GM19463 (cell line): Measurements from ENCODE around the gene BOD1L2.

Source experiments
- ATAC-seq: cut with Tn5 transposase; IDR thresholded peaks from one replicate; pipeline ENCODE4 v1.9.1; 2021; ENCODE audit warnings: mild to moderate bottlenecking, moderate library complexity; ENCODE audit not compliant: unreplicated experiment

Gene BOD1L2

DNA sequence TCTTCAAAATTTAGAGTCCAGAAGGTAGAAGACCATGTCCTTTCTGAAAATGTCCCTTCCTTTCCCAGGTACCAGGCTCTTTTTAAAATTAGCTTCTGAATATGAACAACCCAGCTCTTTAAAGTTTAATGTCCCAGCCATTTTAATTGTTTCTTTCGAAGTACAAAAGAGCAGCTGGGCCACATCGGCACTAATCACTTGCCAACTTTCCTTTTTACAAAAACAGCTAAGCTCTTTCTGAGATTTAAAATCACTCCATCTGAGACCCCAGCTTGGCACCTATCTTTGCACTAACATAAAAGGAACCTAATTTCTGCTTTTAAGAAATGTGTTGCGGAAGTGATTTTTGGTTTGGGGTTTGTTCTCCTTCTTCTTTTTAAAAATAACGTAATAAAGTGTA is 2.6 kb downstream of the BOD1L2 start:
- no peak for ATAC-seq

DNA sequence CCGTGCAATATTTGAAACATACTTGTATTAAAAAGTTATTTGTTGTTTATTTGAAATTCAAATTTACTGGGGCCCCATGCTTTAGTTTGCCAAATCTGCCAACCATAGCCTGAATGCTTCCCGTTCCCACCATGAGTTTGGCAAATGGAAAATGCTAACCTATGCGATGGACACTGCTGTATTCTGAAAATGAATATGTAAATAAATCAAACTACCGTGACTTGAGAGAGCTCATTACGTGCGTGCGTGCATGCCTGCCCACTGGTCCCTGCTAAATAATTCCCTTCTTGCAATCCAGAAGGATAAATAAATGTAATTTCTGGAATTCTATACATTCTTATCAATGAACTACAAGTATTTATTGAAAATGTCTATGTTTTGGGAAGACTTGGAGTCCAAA is 3.2 kb downstream of the BOD1L2 start:
- no peak for ATAC-seq

DNA sequence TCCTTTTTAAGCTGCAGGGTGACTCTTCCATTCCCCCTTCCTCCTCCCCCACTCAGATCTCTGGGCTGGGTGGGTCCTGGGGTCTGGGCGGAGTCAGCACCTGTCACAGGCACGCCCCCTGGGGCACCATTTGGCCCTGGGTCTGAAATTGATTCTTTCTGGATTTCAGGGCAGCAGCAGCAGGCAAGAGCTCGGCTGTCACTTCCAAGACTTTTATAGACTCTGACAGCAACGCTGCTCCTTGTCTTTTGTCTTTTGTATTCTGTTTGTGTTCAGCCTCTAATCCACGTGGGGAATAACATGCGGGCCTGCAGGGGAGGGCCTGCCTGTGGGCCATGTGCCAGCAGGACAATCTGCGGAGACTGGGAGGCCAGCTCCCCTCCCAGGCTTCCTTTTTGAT is 3.9 kb downstream of the BOD1L2 start:
- ATAC-seq, result no peak

DNA sequence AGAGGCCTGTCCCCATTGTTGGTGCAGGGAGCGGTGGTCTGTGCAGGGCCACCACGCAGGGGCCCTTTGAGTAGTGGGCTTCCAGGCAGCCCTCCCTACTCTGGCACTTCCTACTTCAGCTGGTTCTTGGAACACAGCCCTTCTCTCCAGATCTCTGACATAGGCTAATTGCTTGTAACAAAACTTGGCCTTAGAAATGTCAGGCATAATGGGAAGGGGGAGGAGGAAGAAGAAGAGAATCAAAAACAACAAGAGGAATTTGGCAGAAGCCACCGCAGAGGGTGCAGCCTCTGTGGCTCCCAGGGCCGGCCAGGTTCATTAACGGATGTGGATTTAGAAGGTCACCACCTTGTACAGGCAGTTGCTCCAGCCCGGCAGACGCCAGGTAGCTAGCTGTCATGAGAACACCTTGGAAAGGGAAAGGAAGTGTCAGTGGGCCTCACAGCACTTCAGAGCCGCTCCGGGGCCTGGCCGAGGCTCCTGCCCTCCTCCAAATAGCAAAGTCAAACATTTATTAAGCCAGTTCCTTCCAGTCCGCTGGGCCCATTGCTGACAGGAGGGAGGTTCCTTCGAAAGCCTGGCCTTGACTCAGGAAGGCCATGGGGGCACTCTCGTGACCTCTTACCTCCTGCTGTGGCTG is 7.4 kb downstream of the BOD1L2 start:
- ATAC-seq, result no peak

DNA sequence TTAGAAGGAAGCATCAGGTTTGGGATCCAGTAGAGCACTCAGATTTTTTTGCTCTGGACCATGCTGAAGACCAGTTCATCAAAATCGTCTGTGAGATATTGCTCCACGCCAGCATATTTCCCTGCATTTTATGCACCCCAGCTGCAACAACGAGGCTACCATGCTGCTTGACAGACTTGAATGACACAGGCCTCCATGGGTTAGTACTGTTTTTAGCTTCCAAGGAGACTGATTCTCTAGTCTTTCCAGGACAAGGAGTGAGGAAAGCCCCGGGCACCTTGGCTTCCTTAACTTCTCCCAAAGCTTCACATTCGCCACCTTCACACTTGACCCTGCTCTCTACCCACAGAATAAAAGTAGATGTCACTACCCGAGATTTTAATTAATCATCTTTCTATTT is 17.5 kb downstream of the BOD1L2 start:
- no peak for ATAC-seq

DNA sequence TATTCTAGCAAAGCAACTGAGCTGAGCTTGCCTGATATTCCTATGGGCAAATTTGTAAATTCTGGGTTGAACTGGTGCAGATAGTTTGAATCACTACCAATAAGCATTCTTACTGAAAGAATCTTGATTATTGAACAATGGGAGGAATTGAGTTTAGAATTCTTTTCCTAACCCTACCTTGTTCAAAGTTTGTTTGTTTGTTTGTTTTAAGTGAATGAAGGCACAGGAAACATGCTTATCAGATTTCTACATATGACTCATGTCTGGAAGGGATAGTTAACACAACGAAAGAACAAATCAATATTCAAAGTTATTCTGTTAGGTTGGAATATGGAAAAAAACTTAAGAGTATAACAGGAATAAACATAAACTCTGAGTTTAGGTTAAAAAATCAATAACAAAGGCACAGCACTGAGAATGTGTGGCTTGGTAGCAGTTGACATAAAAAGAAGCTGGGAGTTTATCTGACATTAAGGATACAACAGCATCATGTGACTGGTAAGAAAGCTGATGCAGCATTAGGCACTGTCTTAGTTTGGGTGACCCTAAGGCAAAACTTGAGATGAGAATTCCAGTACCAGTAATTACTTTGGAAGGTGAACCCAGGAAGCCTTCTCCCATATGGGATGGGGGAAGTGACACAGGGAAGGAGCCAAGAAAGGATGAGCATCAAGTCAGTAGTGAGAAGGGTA is 20.9 kb downstream of the BOD1L2 start:
- no peak for ATAC-seq

DNA sequence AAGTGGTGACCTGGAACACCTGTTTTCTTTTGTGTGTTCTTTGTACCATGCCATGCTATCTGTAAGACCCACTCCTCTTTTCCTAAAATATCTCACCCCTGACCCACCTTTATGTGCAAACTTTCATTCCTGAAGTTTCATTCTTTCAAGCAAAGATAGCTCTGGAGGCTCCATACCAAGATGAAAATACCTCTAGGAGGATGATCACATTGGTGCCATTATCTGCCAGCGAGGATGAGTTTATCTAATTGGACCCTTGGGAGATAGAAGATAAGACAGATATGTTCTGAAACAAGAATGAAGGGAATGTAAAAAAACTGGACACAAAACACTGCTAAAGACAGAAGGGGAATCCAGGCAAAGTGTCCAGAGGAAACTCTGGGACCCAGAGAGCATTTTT is 24.1 kb downstream of the BOD1L2 start:
- no peak for ATAC-seq

DNA sequence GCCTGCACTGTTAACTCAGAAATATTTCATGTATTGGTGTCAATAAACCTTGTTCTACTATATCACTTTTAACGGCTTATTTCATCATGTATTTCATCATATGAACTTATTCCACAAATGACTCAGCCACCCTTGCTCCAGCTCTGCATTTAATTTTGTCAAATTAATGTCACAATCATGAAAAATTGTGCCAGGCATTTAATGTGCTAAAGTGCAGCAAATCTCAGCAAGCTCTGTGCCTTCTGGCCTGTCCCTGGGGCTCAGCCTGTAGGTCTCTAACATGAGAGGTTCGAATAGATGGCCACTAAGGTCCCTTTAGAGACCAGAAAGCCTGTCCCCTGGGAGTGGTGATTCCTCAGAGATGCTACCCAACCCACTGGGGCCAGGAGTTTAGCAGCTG is 28.6 kb downstream of the BOD1L2 start:
- ATAC-seq, result no peak

DNA sequence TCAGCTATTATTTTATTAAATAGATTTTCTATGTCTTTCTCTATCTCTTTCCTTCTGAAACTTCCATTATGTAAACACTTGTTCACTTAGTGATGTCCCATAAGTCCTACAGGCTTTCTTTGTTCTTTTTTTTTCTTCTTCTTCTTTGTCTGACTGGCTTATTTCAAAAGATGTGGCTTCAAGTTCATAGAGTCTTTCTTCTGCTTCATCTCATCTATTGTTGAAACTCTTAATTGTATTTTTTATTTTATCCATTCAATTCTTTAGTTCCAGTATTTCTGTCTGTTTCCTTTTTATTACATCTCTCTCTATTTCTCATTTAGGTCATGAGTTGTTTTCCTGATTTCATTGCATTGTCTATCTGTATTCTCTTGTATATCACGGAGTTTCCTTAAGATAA is 38.5 kb downstream of the BOD1L2 start:
- no peak for ATAC-seq

DNA sequence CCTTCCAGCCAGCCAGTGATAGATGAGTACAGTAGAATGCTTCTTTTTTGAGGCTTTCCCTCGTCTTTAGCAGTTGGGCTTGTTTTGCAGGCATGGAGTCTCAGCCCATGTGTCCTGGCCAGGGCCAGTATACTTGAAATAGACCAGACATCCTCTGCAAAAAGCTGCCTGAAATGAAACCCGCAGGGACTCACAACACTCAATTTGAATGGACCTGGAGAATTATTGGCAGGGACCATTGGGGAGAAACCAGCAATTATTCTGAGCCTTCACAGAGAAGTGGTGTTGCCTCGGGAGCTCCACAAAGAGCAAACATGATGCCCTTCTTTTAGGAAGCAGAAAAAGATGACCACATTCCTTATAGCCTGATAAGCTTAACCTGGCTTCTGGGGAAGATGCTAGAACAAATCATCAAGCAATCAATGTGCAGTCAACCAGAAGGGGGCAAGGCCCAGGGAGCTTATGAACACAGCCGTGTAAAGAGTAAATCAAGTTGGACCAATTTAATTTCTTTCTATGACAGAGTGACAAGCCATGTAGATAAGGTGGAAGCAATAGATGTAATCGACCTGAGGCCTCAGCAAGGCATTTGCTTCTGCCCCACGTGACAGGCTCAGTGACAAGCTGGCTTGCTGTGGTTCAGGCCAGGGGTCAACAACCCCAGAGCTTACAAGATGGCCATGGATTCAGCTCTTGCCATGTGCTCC is 42.1 kb downstream of the BOD1L2 start:
- no peak for ATAC-seq

DNA sequence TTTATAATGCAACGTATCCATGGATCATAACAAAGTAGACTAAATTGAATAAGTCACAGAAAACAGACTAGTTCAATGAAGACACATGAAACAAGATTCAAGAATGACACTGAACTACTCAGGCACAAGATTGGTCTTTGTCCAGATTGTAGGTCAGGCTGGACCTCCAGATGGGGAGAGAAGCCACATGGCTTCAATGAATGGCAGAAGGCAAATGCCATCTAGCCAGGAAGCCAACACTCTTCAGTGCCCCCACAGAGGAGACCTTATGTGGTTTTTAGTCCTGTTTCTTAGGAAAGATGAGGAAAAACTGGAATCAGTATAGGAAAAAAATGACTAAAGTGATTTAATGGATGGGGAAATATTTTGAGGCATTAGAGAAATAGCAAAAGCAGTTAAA is 43.1 kb downstream of the BOD1L2 start:
- no peak for ATAC-seq

DNA sequence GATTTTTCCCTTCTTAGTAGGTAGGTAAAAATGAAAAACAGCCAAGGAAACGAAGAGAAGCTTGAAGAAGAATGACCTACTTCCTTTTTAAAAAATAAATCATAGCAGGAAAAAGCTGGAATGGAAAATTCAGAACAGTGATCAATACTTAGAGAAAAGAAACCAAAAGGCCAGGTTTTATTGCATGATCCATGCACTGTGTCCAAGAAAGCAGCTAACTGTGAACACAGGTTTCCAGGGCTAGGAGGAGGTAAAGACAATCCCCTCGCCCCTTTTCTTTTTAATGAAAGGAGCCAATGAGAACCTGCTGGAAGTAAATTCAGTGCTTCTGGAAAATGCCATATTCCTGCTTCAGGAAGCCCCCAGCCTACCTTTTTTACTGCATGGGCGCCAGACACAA is 47.2 kb downstream of the BOD1L2 start:
- no peak for ATAC-seq

DNA sequence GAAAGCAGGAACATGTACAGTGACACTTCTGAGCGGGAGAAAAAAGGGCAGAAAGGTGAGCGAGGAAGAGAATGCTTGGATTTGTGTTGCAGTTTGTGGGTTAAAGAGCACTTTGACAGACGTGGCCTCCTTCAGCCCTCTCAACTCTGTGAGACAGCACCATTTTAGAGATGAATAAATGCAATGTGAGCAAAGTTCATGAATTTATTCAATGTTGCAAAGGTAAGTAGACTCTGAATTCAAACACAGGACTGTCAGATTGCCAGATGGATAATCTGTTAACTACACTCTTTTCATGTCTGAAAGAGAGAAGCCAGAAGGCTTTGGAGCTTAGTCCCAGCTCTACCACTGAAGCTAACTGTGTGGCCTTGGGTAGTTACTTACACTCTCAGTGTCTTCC is 47.7 kb downstream of the BOD1L2 start:
- ATAC-seq, result no peak

DNA sequence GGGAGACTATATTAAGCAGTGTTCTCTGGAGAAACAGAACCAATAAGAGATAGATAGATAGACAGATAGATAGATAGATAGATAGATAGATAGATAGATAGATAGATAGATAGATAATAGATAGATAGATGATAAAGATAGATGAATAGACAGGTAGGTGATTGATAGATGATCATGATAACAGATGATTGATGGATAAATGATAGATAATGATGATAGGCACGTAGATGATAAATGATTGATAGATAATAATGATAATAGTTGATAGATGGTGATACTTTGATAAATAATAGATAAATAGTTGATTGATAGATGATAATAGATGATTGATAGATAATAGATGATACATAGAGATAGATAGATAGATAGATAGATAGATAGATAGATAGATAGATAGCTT is 48.5 kb downstream of the BOD1L2 start:
- ATAC-seq, result no peak

DNA sequence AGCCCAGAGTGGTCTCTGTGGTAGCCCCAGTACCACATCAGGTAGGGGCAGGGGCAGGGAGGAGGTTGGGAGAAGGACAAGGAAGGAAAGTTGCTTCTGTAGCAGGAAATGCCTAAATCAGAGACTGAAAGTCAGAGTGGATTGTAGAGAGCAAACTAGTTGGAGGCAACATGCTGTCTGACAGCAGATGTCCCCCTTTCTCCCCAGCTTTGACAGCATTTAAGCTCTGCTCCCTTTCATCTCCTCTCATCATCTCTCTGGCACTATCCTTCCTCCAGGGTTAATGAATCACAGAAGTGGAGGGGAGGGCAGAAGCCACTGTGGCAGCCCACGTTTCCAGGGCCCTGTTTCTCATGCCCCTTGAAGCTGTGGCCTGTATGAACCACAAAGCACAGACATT is 50.4 kb downstream of the BOD1L2 start:
- no peak for ATAC-seq

DNA sequence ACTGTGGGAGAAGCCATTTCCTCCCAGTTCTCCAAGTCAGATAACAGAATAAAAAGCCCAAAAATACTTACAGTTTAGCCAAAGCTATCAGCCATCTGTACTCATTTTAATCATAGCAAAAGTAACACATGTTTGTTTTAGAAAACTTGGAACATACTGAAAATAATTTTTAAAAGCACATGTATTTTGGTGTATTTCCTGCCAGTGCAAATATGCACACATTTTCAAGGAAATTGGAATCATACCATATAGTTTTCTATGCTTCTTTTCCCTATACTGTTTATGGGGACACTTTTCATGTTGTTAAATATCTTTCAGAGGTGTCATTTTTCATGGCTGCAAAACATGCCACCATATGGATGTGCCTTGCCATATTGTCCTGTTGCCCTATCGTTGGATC is 51.2 kb downstream of the BOD1L2 start:
- ATAC-seq, result no peak
